ENCODE results near the gene OMP. TPM values are rescaled to one million over a fixed set of nuclear protein-coding genes. Genes with fewer than 3 reads are reported as not detected.
A peak's percentile ranks its signal among the peaks of the same experiment; 100 is the strongest.

OMP gene
- total RNA-seq, 1 donor from 2014 or later, result 0.94 TPM

DNA sequence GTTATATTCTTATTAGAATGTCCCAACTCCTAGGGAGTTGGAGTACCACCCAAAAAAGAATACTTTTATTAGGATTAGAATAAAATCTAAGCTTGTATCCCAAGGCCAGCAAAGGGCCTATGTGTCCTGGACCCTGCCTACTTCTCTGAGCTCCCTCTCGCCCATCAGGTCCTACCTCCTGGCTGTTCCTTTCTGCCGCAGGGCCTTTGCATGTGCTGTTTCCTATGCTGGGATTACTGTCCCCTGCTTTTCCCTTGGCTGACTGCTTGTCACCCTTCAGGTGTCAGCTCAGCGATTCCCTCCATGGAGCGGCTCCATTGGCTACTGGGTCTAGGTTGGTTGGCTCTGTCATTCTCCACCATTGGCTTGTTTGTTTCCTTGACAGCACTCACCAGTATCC is 38.8 kb downstream of the OMP start:
- Mint-ChIP-seq H3K4me3 (no peak overlapping the region), H3K27ac (peak overlapping the region; percentile 31), H3K4me1 (ENCODE audit: unreplicated experiment) (peaks cover 13% of the 10 kb centered on the region), H3K36me3 (no peaks in the 10 kb centered on the region), H3K27me3 (peaks cover 5% of the 10 kb centered on the region), H3K9me3 (no peaks in the 10 kb centered on the region)
- TF ChIP-seq, protein P1, sequence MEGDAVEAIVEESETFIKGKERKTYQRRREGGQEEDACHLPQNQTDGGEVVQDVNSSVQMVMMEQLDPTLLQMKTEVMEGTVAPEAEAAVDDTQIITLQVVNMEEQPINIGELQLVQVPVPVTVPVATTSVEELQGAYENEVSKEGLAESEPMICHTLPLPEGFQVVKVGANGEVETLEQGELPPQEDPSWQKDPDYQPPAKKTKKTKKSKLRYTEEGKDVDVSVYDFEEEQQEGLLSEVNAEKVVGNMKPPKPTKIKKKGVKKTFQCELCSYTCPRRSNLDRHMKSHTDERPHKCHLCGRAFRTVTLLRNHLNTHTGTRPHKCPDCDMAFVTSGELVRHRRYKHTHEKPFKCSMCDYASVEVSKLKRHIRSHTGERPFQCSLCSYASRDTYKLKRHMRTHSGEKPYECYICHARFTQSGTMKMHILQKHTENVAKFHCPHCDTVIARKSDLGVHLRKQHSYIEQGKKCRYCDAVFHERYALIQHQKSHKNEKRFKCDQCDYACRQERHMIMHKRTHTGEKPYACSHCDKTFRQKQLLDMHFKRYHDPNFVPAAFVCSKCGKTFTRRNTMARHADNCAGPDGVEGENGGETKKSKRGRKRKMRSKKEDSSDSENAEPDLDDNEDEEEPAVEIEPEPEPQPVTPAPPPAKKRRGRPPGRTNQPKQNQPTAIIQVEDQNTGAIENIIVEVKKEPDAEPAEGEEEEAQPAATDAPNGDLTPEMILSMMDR (conservative IDR thresholded peaks at IDR 0.05), result no peak
- DNase-seq (ENCODE audit: extremely low spot score, unreplicated experiment), result no peak

DNA sequence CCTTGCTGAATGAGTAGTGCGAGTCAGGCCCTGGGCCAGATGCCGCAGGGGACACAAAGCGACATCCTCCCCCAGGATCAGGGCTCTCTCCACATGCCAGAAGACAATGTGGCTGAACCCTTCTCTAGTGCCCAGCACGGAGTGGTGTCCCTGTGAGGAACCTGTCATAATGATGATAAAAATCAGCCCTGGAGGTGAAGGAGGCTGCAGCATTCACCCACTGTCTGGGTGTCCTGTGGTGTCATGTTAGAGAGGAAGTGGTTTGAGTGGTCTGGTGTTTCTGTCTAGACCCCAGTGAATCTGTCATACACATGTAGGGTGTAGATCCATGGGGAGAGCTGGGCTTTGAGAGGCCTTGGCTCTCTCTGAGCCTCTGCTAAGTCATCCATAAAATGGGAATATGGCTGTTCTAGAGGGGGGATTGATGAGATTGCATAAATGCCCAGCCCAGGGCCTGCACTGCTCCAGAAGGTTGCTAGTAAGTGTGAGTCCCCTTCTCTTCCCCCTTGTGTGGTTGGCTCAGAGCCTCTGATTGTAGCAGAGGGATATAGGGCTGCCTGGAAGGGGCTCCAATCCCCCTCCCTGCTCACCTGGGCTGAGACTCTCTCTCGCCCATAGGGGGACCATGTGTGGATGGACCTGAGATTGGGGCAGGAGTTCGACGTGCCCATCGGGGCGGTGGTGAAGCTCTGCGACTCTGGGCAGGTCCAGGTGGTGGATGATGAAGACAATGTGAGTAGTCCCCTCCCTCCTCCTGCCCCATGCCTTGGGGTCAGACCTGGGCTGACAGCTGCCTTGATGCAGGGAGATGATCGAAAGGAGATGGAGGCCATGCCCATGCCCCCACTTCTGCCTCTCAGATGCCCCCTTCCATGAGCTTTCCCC is 39.7 kb downstream of the OMP start:
- DNase-seq (ENCODE audit: extremely low spot score, unreplicated experiment), result no peak
- TF ChIP-seq, protein P1 (conservative IDR thresholded peaks at IDR 0.05), result no peak
- Mint-ChIP-seq H3K4me1 (ENCODE audit: unreplicated experiment) (peaks cover 17% of the 10 kb centered on the region), H3K27ac (peak overlapping the region; percentile 31), H3K4me3 (no peak overlapping the region), H3K9me3 (no peaks in the 10 kb centered on the region), H3K27me3 (peaks cover 7% of the 10 kb centered on the region), H3K36me3 (no peaks in the 10 kb centered on the region)

DNA sequence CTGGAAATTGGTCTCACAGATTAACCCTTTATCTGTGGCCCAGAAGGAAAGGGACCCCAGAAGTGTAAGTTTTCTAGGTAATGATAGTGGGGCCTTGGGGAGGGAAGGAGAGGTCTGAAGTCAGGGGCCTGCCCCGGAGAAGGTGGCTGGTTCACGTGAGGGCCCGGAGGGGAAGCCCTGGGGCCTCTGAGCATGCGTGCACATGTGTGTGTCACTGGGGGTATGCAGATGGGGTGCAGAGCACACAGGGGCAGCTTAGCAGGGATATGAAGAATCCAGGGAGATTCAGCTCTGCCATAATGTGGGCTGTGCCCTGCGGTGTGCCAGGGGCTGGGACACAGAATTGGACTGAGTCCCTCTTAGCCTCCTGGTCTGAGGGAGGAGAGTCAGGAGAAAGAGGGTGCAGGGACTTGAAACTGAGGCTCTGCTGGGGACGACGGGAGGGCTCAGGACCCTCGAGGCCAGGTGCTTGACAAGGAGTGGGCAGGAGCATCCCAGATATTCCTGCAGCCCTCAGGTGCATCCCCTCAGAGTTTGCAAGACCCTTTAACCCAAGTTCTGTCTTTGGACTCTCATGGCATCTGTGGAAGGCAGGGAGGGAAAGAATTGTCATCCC is 40.9 kb downstream of the OMP start:
- Mint-ChIP-seq H3K27me3 (peaks cover 13% of the 10 kb centered on the region), H3K27ac (no peak overlapping the region), H3K9me3 (no peaks in the 10 kb centered on the region), H3K36me3 (no peaks in the 10 kb centered on the region), H3K4me1 (ENCODE audit: unreplicated experiment) (peaks cover 29% of the 10 kb centered on the region), H3K4me3 (no peak overlapping the region)
- TF ChIP-seq, protein P1 (conservative IDR thresholded peaks at IDR 0.05), result no peak
- no peak for DNase-seq (ENCODE audit: extremely low spot score, unreplicated experiment)

DNA sequence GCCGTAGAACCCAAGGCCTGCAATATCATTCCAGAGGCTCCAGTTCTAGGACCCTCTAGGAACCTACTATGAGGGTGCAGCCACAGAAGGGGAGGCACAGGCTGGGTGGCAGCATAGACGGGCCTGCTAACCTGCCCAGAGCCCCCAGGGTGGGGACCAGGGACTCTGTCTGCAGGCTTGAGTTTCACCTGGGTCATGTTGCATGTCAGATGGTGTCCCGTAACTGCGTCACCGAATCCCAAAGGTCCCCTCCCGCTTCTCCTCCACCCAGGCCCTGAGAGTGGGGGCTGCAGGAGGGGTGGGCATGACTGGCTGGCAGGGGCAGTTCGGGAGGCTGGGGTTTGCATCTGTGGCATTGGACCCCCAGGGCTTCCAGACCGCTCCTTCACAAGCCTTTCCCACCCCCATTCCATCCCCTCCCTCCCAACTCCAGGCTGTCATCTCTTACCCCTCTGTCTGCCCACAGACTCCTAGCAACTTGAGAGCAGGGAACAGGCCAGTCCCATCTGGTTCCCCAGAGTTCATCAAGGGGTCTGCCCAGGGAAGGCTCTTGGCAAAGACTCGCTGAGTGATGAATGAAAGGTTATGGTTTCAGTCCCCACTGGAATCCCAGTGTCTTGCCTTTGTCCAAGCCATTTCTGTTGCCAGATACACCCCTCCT is 41.7 kb downstream of the OMP start:
- H3K27ac Mint-ChIP-seq, result no peak overlapping the region
- H3K27me3 Mint-ChIP-seq, result peaks cover 13% of the 10 kb centered on the region
- TF ChIP-seq, protein P1 (conservative IDR thresholded peaks at IDR 0.05), result no peak
- no peaks in the 10 kb centered on the region for H3K9me3 Mint-ChIP-seq
- H3K36me3 Mint-ChIP-seq, result no peaks in the 10 kb centered on the region
- no peak for DNase-seq (ENCODE audit: extremely low spot score, unreplicated experiment)
- no peak overlapping the region for H3K4me3 Mint-ChIP-seq
- peaks cover 29% of the 10 kb centered on the region for H3K4me1 Mint-ChIP-seq (ENCODE audit: unreplicated experiment)

DNA sequence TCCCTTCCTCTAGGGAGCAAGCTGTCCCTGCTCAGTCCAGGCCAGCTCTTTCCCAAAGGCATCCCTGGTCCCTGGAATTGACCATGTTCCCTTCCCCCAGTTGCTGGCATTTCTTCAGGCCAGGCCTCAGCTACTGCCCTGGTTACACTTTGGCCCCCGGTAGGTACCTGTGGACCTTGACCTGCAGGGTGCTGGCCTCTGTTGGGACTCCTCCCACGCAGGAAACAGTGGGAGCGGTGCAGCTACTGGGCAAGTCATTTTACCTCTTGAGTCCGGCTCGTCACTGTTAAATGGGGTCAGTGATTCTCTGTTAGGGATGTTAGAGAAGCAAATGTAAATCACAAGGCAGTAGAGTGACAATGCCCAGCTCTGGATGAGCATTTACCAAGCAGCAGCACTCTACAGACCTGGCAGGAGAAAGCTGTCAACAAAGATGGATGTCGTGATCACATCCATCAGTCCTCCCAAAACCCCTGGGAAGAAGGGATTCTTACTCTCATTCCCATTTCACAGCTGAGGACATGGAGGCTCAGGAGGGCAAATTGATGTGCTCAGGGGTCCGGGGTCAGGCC is 42.3 kb downstream of the OMP start:
- TF ChIP-seq, protein P1 (conservative IDR thresholded peaks at IDR 0.05), result no peak
- Mint-ChIP-seq H3K27me3 (peaks cover 13% of the 10 kb centered on the region), H3K9me3 (no peaks in the 10 kb centered on the region)

More for the DNA sequence above, 42.3 kb downstream of the OMP start:
- no peak for DNase-seq (ENCODE audit: extremely low spot score, unreplicated experiment)
- Mint-ChIP-seq H3K36me3 (no peaks in the 10 kb centered on the region), H3K27ac (no peak overlapping the region), H3K4me1 (ENCODE audit: unreplicated experiment) (peaks cover 25% of the 10 kb centered on the region), H3K4me3 (no peak overlapping the region)
